ENCODE data around the gene LMNA.

DNA sequence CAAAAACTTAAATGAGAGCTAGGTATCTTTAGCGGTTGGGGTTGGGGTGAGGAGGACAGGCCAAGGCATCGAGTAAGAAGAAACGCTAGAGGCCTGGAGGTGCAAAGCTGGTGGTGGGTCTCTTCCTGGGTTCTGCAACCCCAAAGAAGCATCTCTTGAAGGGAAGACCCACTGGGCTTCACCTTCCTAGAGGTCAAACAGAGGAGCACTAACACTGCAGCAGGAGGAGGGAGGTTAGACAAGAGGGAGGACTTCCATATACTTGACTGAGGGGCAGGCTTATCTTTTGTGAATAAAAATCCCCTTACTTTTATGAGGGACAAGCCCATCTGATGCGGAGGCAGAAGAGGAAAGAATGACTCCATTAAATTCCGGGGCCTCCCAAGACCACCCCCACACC, 34.7 kb upstream of the LMNA start:
- TF ChIP-seq REST (IDR thresholded peaks at IDR 0.05; ENCODE audit: low read depth) = no peak
- TF ChIP-seq NFIC (IDR thresholded peaks at IDR 0.05) = no peak
- TF ChIP-seq YY1 (IDR thresholded peaks at IDR 0.05; ENCODE audit: low read depth) = no peak
- no peak for TF ChIP-seq TAF1 (IDR thresholded peaks at IDR 0.05; ENCODE audit: low read depth)
- no peak for TF ChIP-seq TEAD4 (IDR thresholded peaks at IDR 0.05)
- TF ChIP-seq FOXM1 (IDR thresholded peaks at IDR 0.05; ENCODE audit: borderline replicate concordance, low read depth) = no peak
- no peak for TF ChIP-seq USF1 (IDR thresholded peaks at IDR 0.05)
- no peak for TF ChIP-seq EP300 (IDR thresholded peaks at IDR 0.05; ENCODE audit: borderline replicate concordance)
- TF ChIP-seq EGR1 (IDR thresholded peaks at IDR 0.05) = no peak
- no peak for TF ChIP-seq CEBPB (IDR thresholded peaks at IDR 0.05)
- TF ChIP-seq CREB1 (IDR thresholded peaks at IDR 0.05; ENCODE audit: low read depth) = no peak
- TF ChIP-seq RAD21 (IDR thresholded peaks at IDR 0.05; ENCODE audit: low read depth) = no peak
- no peak for TF ChIP-seq MAX (IDR thresholded peaks at IDR 0.05)

Data from Ishikawa (cell line).